Endothelial cell of umbilical vein (primary cell): ENCODE data around the gene LRRTM4. TPM values are rescaled to one million over a fixed set of nuclear protein-coding genes. Genes with fewer than 3 reads are reported as not detected.

Source experiments
- BruUV-seq: library from RNA; stranded (reverse); fragments of 400-500 nt; replicated peaks from 2 replicates; lab custom pipeline; 2021; lab: Mats Ljungman, UMichigan
- CTCF ChIA-PET: fragments of 300-600, 350-600 bp; sonication (Branson Sonifier 250); formaldehyde crosslinking; loops from one replicate; lab custom pipeline; 2021; ENCODE audit warnings: antibody characterized with exemption, inconsistent platforms; lab: Charles Lee
- POLR2A ChIA-PET: fragments of 300-600, 350-600 bp; sonication (Branson Sonifier 250); formaldehyde crosslinking; loops from one replicate; lab custom pipeline; 2021; ENCODE audit warnings: antibody characterized with exemption, inconsistent platforms; lab: Charles Lee
- DNase-seq: peaks from one replicate; pipeline ENCODE4 v3.0.0-alpha.2; 2011; ENCODE audit warnings: low read depth, low spot score
- FAIRE-seq: peaks from 2 replicates; lab custom pipeline; 2011; peaks lifted over from hg19 to GRCh38; lab: Jason Lieb, UNC
- H2AFZ ChIP-seq: 2 replicates; pipeline ENCODE4 v1.6.0; 2012; ENCODE audit warnings: low read depth, low read length, control low read depth, inconsistent platforms
- H3K27ac ChIP-seq: 2 replicates; pipeline ENCODE4 v1.5.1; 2011; ENCODE audit warnings: low read depth, mild to moderate bottlenecking, control low read depth, low read length, moderate library complexity; ENCODE audit not compliant: insufficient read depth
- H3K27me3 ChIP-seq, 2 experiments: 2 replicates each; pipeline versions ENCODE4 v1.6.0 to v1.6.1; 2011; ENCODE audit warnings: low read length in 2 of 2, mixed read lengths in 1 of 2; ENCODE audit not compliant: control insufficient read depth in 2 of 2, insufficient read depth in 2 of 2
- H3K36me3 ChIP-seq, 2 experiments: 2 replicates in 1 of 2; 3 replicates in 1 of 2; pipeline ENCODE4 v1.5.1; 2011; ENCODE audit warnings: low read length in 2 of 2, mild to moderate bottlenecking in 1 of 2, moderate library complexity in 1 of 2; ENCODE audit not compliant: control insufficient read depth in 2 of 2, insufficient read depth in 2 of 2; ENCODE audit errors: extremely low read depth in 1 of 2
- H3K4me1 ChIP-seq: 3 replicates; pipeline ENCODE4 v1.5.1; 2011; ENCODE audit warnings: mild to moderate bottlenecking, low read length; ENCODE audit not compliant: control insufficient read depth, insufficient read depth; ENCODE audit errors: extremely low read depth
- H3K4me2 ChIP-seq: 2 replicates; pipeline ENCODE4 v1.6.1; 2011; ENCODE audit warnings: low read length, control low read depth, mixed read lengths; ENCODE audit not compliant: insufficient read depth
- H3K4me3 ChIP-seq, 3 experiments: fragments of 200-600 bp in 1 of 3; sonication (generic), shearing (Covaris generic) in 1 of 3; replicated peaks in 1 of 3; 2 replicates each; pipeline ENCODE4 v1.5.1; 2011 to 2016; ENCODE audit warnings: control low read depth in 3 of 3, low read length in 3 of 3, mild to moderate bottlenecking in 2 of 3, inconsistent platforms in 1 of 3, low read depth in 1 of 3, moderate library complexity in 1 of 3; ENCODE audit not compliant: insufficient read depth in 1 of 3
- H3K79me2 ChIP-seq: 2 replicates; pipeline ENCODE4 v1.6.0; 2012; ENCODE audit warnings: low read length, inconsistent platforms; ENCODE audit not compliant: control insufficient read depth, insufficient read depth
- H3K9ac ChIP-seq: replicated peaks from 2 replicates; pipeline ENCODE3; 2011; ENCODE audit warnings: low read length, control low read depth; ENCODE audit not compliant: insufficient read depth; ENCODE audit errors: extremely low read depth
- H3K9me1 ChIP-seq: replicated peaks from 3 replicates; pipeline ENCODE4 v1.6.0; 2011; ENCODE audit warnings: mild to moderate bottlenecking, low read length; ENCODE audit not compliant: control insufficient read depth, insufficient read depth; ENCODE audit errors: extremely low read depth
- H3K9me3 ChIP-seq: replicated peaks from 2 replicates; pipeline ENCODE4 v1.5.1; 2012; ENCODE audit warnings: low read length, inconsistent platforms; ENCODE audit not compliant: control insufficient read depth, insufficient read depth
- H4K20me1 ChIP-seq: replicated peaks from 2 replicates; pipeline ENCODE3; 2011; ENCODE audit warnings: mild to moderate bottlenecking, low read length; ENCODE audit not compliant: control insufficient read depth, insufficient read depth; ENCODE audit errors: extremely low read depth
- EZH2 ChIP-seq: IDR thresholded peaks from 2 replicates; pipeline ENCODE4 v1.6.1; 2012; ENCODE audit warnings: borderline replicate concordance, low read depth, mild to moderate bottlenecking, moderate library complexity, low read length, inconsistent platforms; ENCODE audit not compliant: severe bottlenecking
- FOS ChIP-seq: IDR thresholded peaks from 2 replicates; pipeline ENCODE4 v1.6.1; 2011; ENCODE audit warnings: mild to moderate bottlenecking, low read length, moderate library complexity, borderline replicate concordance; ENCODE audit not compliant: insufficient read depth
- GATA2 ChIP-seq: IDR thresholded peaks from 2 replicates; pipeline ENCODE4 v1.7.0; 2011; ENCODE audit warnings: low read depth, mild to moderate bottlenecking, moderate library complexity, mixed read lengths, low read length; ENCODE audit not compliant: insufficient read length, insufficient read depth
- JUN ChIP-seq: IDR thresholded peaks from 2 replicates; pipeline ENCODE4 v1.6.1; 2011; ENCODE audit warnings: borderline replicate concordance, low read depth; ENCODE audit not compliant: insufficient read length, insufficient read depth
- MYC ChIP-seq: IDR thresholded peaks from one replicate; pipeline ENCODE4 v1.6.1; 2011; ENCODE audit warnings: mild to moderate bottlenecking, low read depth, low read length
- POLR2A ChIP-seq: IDR thresholded peaks from 2 replicates; pipeline ENCODE4 v1.6.1; 2012; ENCODE audit warnings: low read depth, mild to moderate bottlenecking, control low read depth, low read length
- POLR2AphosphoS5 ChIP-seq: IDR thresholded peaks from 2 replicates; pipeline ENCODE4 v1.6.1; 2012; ENCODE audit warnings: low read depth, mild to moderate bottlenecking, control low read depth, low read length, moderate library complexity; ENCODE audit not compliant: insufficient read depth
- dilution Hi-C: fragments of 300-500 bp; cut with MboI; formaldehyde crosslinking; loops from one replicate; pipeline ENCODE4 v1.15.0; 2019; ENCODE audit warnings: low sequenced_read_pairs; ENCODE audit not compliant: extremely low pct_ligation_motif_present
- intact Hi-C: fragments of 100-400 bp; cut with micrococcal nuclease; formaldehyde crosslinking; loops from one replicate; pipeline ENCODE4 v1.10.0; 2022
- polyA plus RNA-seq, 4 experiments: library from polyadenylated mRNA; depleted of rRNA in 3 of 4; stranded (reverse) in 3 of 4; unstranded in 1 of 4; fragments of >200 nt; gene quantifications; 2 replicates each; pipeline versions ENCODE4 v1.2.1 to v1.2.3, GENCODE V29; 2011 to 2012; ENCODE audit warnings: missing spikeins in 1 of 4
- total RNA-seq: library from RNA; stranded (reverse); gene quantifications from 2 replicates; pipeline ENCODE4 v1.2.3, GENCODE V29; 2021
- TF ChIP-seq, protein P1 (sequence below): IDR thresholded peaks from 2 replicates; pipeline ENCODE4 v1.6.1; 2011; ENCODE audit not compliant: insufficient read depth, insufficient read length
- TF ChIP-seq, protein P2 (sequence below), 2 donors: IDR thresholded peaks; 1 replicate in 1 of 2; 2 replicates in 1 of 2; pipeline ENCODE4 v1.5.1; 2011; ENCODE audit warnings: low read length in 2 of 2, mild to moderate bottlenecking in 2 of 2, moderate library complexity in 2 of 2, control low read depth in 1 of 2, inconsistent platforms in 1 of 2, low read depth in 1 of 2; ENCODE audit not compliant: insufficient read depth in 1 of 2; ENCODE audit errors: extremely low read depth in 1 of 2

LRRTM4 gene
- total and polyA plus RNA-seq, 2 donors (not counting 3 experiments of a cell fraction or from before 2014, with no cell fraction given) = not detected

DNA sequence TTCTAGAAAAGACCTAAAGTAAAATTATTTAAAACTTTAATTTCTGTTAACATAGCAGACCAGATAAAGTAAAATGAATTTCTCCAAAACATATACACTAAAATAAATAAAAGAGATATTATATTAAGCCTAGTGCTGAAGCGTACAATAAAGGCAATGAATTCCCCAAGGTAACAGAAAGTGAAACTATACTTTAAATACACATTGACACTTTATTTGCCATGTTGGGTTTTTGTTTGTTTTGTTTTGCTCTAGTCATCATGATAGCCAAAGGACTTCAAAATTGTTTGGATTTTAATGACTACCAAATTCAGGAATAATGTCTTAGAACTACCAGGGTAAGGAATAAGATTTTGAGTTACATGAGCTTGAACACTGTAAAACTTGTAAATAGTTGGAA lies 413.3 kb downstream of the LRRTM4 start:
- no peak overlapping the region for H3K27ac ChIP-seq
- DNase-seq (no peak), FAIRE-seq (no peak)
- no peaks in the 10 kb centered on the region for H4K20me1 ChIP-seq
- H3K36me3 ChIP-seq = no peaks in the 10 kb centered on the region
- H3K9me1 ChIP-seq = no peaks in the 10 kb centered on the region
- BruUV-seq = no TSS peak
- no peaks in the 10 kb centered on the region for H3K4me1 ChIP-seq
- no peaks in the 10 kb centered on the region for H3K9me3 ChIP-seq
- intact Hi-C loops = no loop called here
- H3K9ac ChIP-seq = no peak overlapping the region
- no peak overlapping the region for H3K4me2 ChIP-seq
- no peaks in the 10 kb centered on the region for H3K79me2 ChIP-seq
- H3K27me3 ChIP-seq = no peaks in the 10 kb centered on the region
- ChIA-PET CTCF (no interaction called here), POLR2A (no interaction called here)
- dilution Hi-C loops = no loop called here
- H2AFZ ChIP-seq = no peak overlapping the region
- no peak overlapping the region for H3K4me3 ChIP-seq
- TF ChIP-seq, protein P1, sequence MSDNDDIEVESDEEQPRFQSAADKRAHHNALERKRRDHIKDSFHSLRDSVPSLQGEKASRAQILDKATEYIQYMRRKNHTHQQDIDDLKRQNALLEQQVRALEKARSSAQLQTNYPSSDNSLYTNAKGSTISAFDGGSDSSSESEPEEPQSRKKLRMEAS = no peak
- TF ChIP-seq POLR2AphosphoS5 (no peak), JUN (no peak)

GRCh38 chr2:77105008-77105407 lies 417.2 kb downstream of the LRRTM4 start:
- TF ChIP-seq FOS (no peak), GATA2 (no peak), POLR2A (no peak), JUN (no peak), POLR2AphosphoS5 (no peak), EZH2 (no peak), MYC (no peak)
- TF ChIP-seq, protein P1 = no peak
- TF ChIP-seq, protein P2, sequence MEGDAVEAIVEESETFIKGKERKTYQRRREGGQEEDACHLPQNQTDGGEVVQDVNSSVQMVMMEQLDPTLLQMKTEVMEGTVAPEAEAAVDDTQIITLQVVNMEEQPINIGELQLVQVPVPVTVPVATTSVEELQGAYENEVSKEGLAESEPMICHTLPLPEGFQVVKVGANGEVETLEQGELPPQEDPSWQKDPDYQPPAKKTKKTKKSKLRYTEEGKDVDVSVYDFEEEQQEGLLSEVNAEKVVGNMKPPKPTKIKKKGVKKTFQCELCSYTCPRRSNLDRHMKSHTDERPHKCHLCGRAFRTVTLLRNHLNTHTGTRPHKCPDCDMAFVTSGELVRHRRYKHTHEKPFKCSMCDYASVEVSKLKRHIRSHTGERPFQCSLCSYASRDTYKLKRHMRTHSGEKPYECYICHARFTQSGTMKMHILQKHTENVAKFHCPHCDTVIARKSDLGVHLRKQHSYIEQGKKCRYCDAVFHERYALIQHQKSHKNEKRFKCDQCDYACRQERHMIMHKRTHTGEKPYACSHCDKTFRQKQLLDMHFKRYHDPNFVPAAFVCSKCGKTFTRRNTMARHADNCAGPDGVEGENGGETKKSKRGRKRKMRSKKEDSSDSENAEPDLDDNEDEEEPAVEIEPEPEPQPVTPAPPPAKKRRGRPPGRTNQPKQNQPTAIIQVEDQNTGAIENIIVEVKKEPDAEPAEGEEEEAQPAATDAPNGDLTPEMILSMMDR (IDR thresholded peaks at IDR 0.05; ENCODE audit: extremely low read depth in 1 of 2, insufficient read depth in 1 of 2, low read depth in 1 of 2, low read length in 2 of 2) = no peak
- Histone ChIP-seq H3K9ac (no peak overlapping the region), H3K27ac (no peak overlapping the region), H3K9me1 (no peaks in the 10 kb centered on the region), H2AFZ (no peak overlapping the region), H3K4me3 (no peak overlapping the region), H3K4me1 (no peaks in the 10 kb centered on the region), H3K36me3 (no peaks in the 10 kb centered on the region), H4K20me1 (no peaks in the 10 kb centered on the region), H3K79me2 (no peaks in the 10 kb centered on the region), H3K4me2 (no peak overlapping the region), H3K9me3 (no peaks in the 10 kb centered on the region), H3K27me3 (no peaks in the 10 kb centered on the region)
- no TSS peak for BruUV-seq
- intact Hi-C loops = no loop called here
- CTCF ChIA-PET = no interaction called here
- FAIRE-seq (no peak), DNase-seq (no peak)
- POLR2A ChIA-PET = no interaction called here
- dilution Hi-C loops = no loop called here
